Measurements from ENCODE around the gene BLOC1S5. TPM values are rescaled to one million over a fixed set of nuclear protein-coding genes. Genes with fewer than 3 reads are reported as not detected.

BLOC1S5 gene
- total and polyA plus RNA-seq, 12 donors: 3.6 to 14.1 (median 9.0) TPM

- no peaks in the 10 kb centered on the region for H3K9me3 ChIP-seq
- H3K27ac ChIP-seq: no peak overlapping the region
- intact Hi-C loops (cut with DNase I): no loop called here
- 64 to 69% methylated on average over 4 of the region's 4 CpGs for WGBS, 2 donors
- peaks cover 0 to 43% (median 12%) of the 10 kb centered on the region in 9 donors for H3K36me3 ChIP-seq
- H3K4me3 ChIP-seq: no peak overlapping the region
- peaks cover 0 to 47% (median 9%) of the 10 kb centered on the region in 9 donors for H3K4me1 ChIP-seq
- no peak for TF ChIP-seq CTCF (IDR thresholded peaks at IDR 0.05)
- DNase-seq (no peak), ATAC-seq (no peak)
- H3K27me3 ChIP-seq: no peaks in the 10 kb centered on the region
Observed at GRCh38 chr6:8084586-8084985, 20.4 kb upstream of the BLOC1S5 start.

- DNase-seq: no peak
- peak in 7 of 8 donors; percentile 62 to 82 (median 73) for ATAC-seq
- no peak overlapping the region for H3K4me3 ChIP-seq
- intact Hi-C loops (cut with DNase I): no loop called here
- H3K27me3 ChIP-seq: no peaks in the 10 kb centered on the region
- WGBS, 2 donors: 59 to 61% methylated on average over 11 of the region's 11 CpGs
- H3K27ac ChIP-seq: peak overlapping the region in 4 of 10 donors; percentile 2 to 52 (median 25)
- H3K4me1 ChIP-seq: peaks cover 0 to 48% (median 9%) of the 10 kb centered on the region in 9 donors
- H3K36me3 ChIP-seq: peaks cover 0 to 30% (median 2%) of the 10 kb centered on the region in 9 donors
- TF ChIP-seq CTCF (IDR thresholded peaks at IDR 0.05): no peak
- no peaks in the 10 kb centered on the region for H3K9me3 ChIP-seq
Observed at GRCh38 chr6:8082954-8083858, 19.0 kb upstream of the BLOC1S5 start.

GRCh38 chr6:8082572-8082953 lies 18.4 kb upstream of the BLOC1S5 start:
- no peaks in the 10 kb centered on the region for H3K27me3 ChIP-seq
- DNase-seq (no peak), ATAC-seq (no peak)
- H3K36me3 ChIP-seq: peaks cover 0 to 24% (median 0%) of the 10 kb centered on the region in 9 donors
- intact Hi-C loops (cut with DNase I): no loop called here
- no peak overlapping the region for H3K4me3 ChIP-seq
- peak overlapping the region in 4 of 10 donors; percentile 1 to 52 (median 24) for H3K27ac ChIP-seq
- no peak for TF ChIP-seq CTCF (IDR thresholded peaks at IDR 0.05)
- WGBS, 2 donors: 86 to 87% methylated on average over 1 of the region's 1 CpG
- no peaks in the 10 kb centered on the region for H3K9me3 ChIP-seq
- peaks cover 0 to 48% (median 9%) of the 10 kb centered on the region in 9 donors for H3K4me1 ChIP-seq

GRCh38 chr6:8080362-8081151 lies 16.4 kb upstream of the BLOC1S5 start:
- peak overlapping the region in 1 of 10 donors; percentile 58 for H3K27ac ChIP-seq
- DNase-seq (no peak), ATAC-seq (peak in 1 of 8 donors; percentile 55)
- H3K27me3 ChIP-seq: no peaks in the 10 kb centered on the region
- H3K4me1 ChIP-seq: peaks cover 0 to 50% (median 9%) of the 10 kb centered on the region in 9 donors
- H3K4me3 ChIP-seq: no peak overlapping the region
- H3K36me3 ChIP-seq: peaks cover 0 to 7% (median 0%) of the 10 kb centered on the region in 9 donors
- intact Hi-C loops (cut with DNase I): no loop called here
- no peaks in the 10 kb centered on the region for H3K9me3 ChIP-seq
- TF ChIP-seq CTCF (IDR thresholded peaks at IDR 0.05): no peak
- 90 to 91% methylated on average over 4 of the region's 4 CpGs for WGBS, 2 donors
